CD14-positive monocyte (primary cell): ENCODE results near the gene REC8. TPM values are rescaled to one million over a fixed set of nuclear protein-coding genes. Genes with fewer than 3 reads are reported as not detected.
A peak's percentile ranks its signal among the peaks of the same experiment; 100 is the strongest.

Source experiments
- DNase-seq, 3 donors: peaks; one replicate each; pipeline ENCODE4 v3.0.0-alpha.2; 2011 to 2022
- H2AFZ ChIP-seq: 2 replicates; pipeline ENCODE4 v1.6.0; 2012; ENCODE audit warnings: mild to moderate bottlenecking, low read depth, low read length, inconsistent platforms; ENCODE audit not compliant: insufficient read depth, poor library complexity, severe bottlenecking
- H3K27ac ChIP-seq, 2 donors: 1 replicate in 1 of 2; 2 replicates in 1 of 2; pipeline ENCODE4 v1.5.1; 2012 to 2013; ENCODE audit warnings: low read length in 2 of 2, control low read depth in 1 of 2, inconsistent platforms in 1 of 2, low read depth in 1 of 2, mild to moderate bottlenecking in 1 of 2
- H3K27me3 ChIP-seq, 2 donors: one replicate each; pipeline versions ENCODE4 v1.6.0 to v1.6.1; 2011 to 2013; ENCODE audit warnings: low read length in 2 of 2; ENCODE audit not compliant: control insufficient read depth in 2 of 2, insufficient read depth in 2 of 2
- H3K36me3 ChIP-seq, 2 donors: replicated peaks in 1 of 2; 1 replicate in 1 of 2; 2 replicates in 1 of 2; pipeline versions ENCODE4 v1.5.1 to v1.6.1; 2012 to 2013; ENCODE audit warnings: low read length in 2 of 2, control low read depth in 1 of 2, inconsistent platforms in 1 of 2, mild to moderate bottlenecking in 1 of 2; ENCODE audit not compliant: insufficient read depth in 2 of 2, control insufficient read depth in 1 of 2
- H3K4me1 ChIP-seq, 2 donors: 1 replicate in 1 of 2; 2 replicates in 1 of 2; pipeline versions ENCODE4 v1.5.1 to v1.6.1; 2012 to 2013; ENCODE audit warnings: low read length in 2 of 2, control low read depth in 1 of 2, inconsistent platforms in 1 of 2, mild to moderate bottlenecking in 1 of 2, moderate library complexity in 1 of 2; ENCODE audit not compliant: insufficient read depth in 2 of 2, control insufficient read depth in 1 of 2
- H3K4me2 ChIP-seq: replicated peaks from 2 replicates; pipeline ENCODE3; 2012; ENCODE audit warnings: low read length, moderate library complexity, mild to moderate bottlenecking; ENCODE audit not compliant: poor library complexity, severe bottlenecking; ENCODE audit errors: extremely low read depth
- H3K4me3 ChIP-seq, 3 experiments: fragments of 200-600 bp in 1 of 3; sonication (generic) in 1 of 3; replicated peaks in 1 of 3; 1 replicate in 2 of 3; 2 replicates in 1 of 3; pipeline ENCODE4 v1.5.1; 2011 to 2013; ENCODE audit warnings: low read length in 3 of 3, mild to moderate bottlenecking in 3 of 3, control low read depth in 2 of 3, low read depth in 2 of 3, inconsistent platforms in 1 of 3, moderate library complexity in 1 of 3
- H3K79me2 ChIP-seq: 2 replicates; pipeline ENCODE4 v1.6.0; 2012; ENCODE audit warnings: mild to moderate bottlenecking, control low read depth, inconsistent platforms, low read length, moderate library complexity; ENCODE audit not compliant: insufficient read depth
- H3K9ac ChIP-seq: 2 replicates; pipeline ENCODE4 v1.6.0; 2017; ENCODE audit warnings: low read length, mild to moderate bottlenecking; ENCODE audit not compliant: insufficient read depth, poor library complexity, severe bottlenecking
- H3K9me3 ChIP-seq, 2 donors: replicated peaks in 1 of 2; 1 replicate in 1 of 2; 2 replicates in 1 of 2; pipeline versions ENCODE4 v1.5.1 to v1.6.1; 2012 to 2013; ENCODE audit warnings: low read length in 2 of 2, control low read depth in 1 of 2; ENCODE audit not compliant: control insufficient read depth in 1 of 2, insufficient read depth in 1 of 2
- H4K20me1 ChIP-seq: 2 replicates; pipeline ENCODE4 v1.6.0; 2012; ENCODE audit warnings: mild to moderate bottlenecking, low read length, control low read depth, moderate library complexity; ENCODE audit not compliant: insufficient read depth
- H3K27ac Mint-ChIP-seq, 7 donors: one replicate each; pipeline ENCODE4 v1.8.0; 2020; ENCODE audit warnings: mild to moderate bottlenecking in 7 of 7, mixed read lengths in 7 of 7, moderate library complexity in 6 of 7, inconsistent platforms in 2 of 7
- H3K27me3 Mint-ChIP-seq, 3 donors: one replicate each; pipeline ENCODE4 v1.8.0; 2021 to 2022; ENCODE audit warnings: low read depth in 3 of 3, mild to moderate bottlenecking in 3 of 3, mixed read lengths in 3 of 3, moderate library complexity in 3 of 3, inconsistent platforms in 1 of 3
- H3K36me3 Mint-ChIP-seq, 2 donors: one replicate each; pipeline ENCODE4 v1.8.0; 2020; ENCODE audit warnings: mixed read lengths in 2 of 2, inconsistent platforms in 1 of 2, mild to moderate bottlenecking in 1 of 2
- H3K4me1 Mint-ChIP-seq: one replicate; pipeline ENCODE4 v1.8.0; 2020; ENCODE audit warnings: mild to moderate bottlenecking, mixed read lengths
- H3K4me3 Mint-ChIP-seq, 2 donors: one replicate each; pipeline ENCODE4 v1.8.0; 2020; ENCODE audit warnings: mild to moderate bottlenecking in 2 of 2, mixed read lengths in 2 of 2, moderate library complexity in 1 of 2
- H3K9me3 Mint-ChIP-seq, 7 donors: one replicate each; pipeline ENCODE4 v1.8.0; 2020 to 2022; ENCODE audit warnings: mixed read lengths in 7 of 7, mild to moderate bottlenecking in 6 of 7, moderate library complexity in 6 of 7, inconsistent platforms in 2 of 7
- CTCF ChIP-seq: fragments of 200-600 bp; IDR thresholded peaks from one replicate; pipeline ENCODE4 v1.8.0; 2022; ENCODE audit warnings: antibody characterized with exemption, mild to moderate bottlenecking
- WGBS: methylation state at CpG from one replicate; pipeline ENCODE4 v1.1.5; 2013; ENCODE audit warnings: missing lambda C conversion rate; ENCODE audit not compliant: insufficient coverage; 5-methylcytosine and 5-hydroxymethylcytosine counted together
- intact Hi-C, 2 donors: fragments of 100-400 bp; cut with micrococcal nuclease; formaldehyde crosslinking; loops; one replicate each; pipeline versions ENCODE4 v1.15.0 to v1.15.1; 2023
- polyA plus RNA-seq, 3 donors: library from polyadenylated mRNA; depleted of rRNA in 1 of 3; unstranded in 2 of 3; stranded (reverse) in 1 of 3; fragments of 300-500 nt in 2 of 3; fragments of >200 nt in 1 of 3; fragmentation: Illumina TruSeq in 2 of 3; gene quantifications; 1 replicate in 2 of 3; 2 replicates in 1 of 3; pipeline ENCODE4 v1.2.3, GENCODE V29; 2012 to 2021

Gene REC8
- polyA plus RNA-seq, 3 donors: 1.4 to 46.4 (median 2.3) TPM

DNA sequence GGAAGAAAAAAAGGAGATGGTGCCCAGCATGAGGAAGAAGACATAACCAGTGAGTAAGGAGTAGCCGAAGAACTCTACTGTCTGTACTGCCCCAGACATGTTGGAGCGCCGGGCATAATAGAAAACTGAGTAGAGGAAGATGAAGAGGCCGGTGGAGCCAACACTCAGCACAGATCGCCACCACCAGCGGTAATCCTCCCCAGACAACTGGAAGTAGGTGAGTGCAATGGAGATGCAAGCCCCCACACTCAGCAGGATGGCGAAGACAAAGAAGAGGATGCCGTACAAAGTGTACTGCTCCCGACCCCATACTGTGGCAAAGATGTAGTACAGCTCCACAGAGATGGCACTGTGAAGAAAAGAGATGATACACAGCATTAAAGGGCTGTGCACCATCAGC lies 17.6 kb downstream of the REC8 start:
- no peak overlapping the region for H3K27ac ChIP-seq
- peak overlapping the region; percentile 97 for H3K4me2 ChIP-seq
- H3K27me3 ChIP-seq: no peaks in the 10 kb centered on the region
- H2AFZ ChIP-seq: no peak overlapping the region
- peaks cover 0 to 3% (median 0%) of the 10 kb centered on the region in 3 donors for H3K27me3 Mint-ChIP-seq
- no peak overlapping the region for H3K9ac ChIP-seq
- intact Hi-C loops: no loop called here
- peaks cover 49 to 56% of the 10 kb centered on the region in 2 donors for H3K36me3 Mint-ChIP-seq
- WGBS: 93% methylated on average over 2 of the region's 9 CpGs
- TF ChIP-seq CTCF: no peak
- peaks cover 22 to 27% of the 10 kb centered on the region in 2 donors for H3K4me1 ChIP-seq
- peak overlapping the region in 6 of 7 donors; percentile 28 to 91 (median 80) for H3K27ac Mint-ChIP-seq
- H3K4me1 Mint-ChIP-seq: peaks cover 34% of the 10 kb centered on the region
- H3K9me3 ChIP-seq: no peaks in the 10 kb centered on the region
- no peaks in the 10 kb centered on the region for H3K9me3 Mint-ChIP-seq
- H3K79me2 ChIP-seq: peaks cover 24% of the 10 kb centered on the region
- no peaks in the 10 kb centered on the region for H4K20me1 ChIP-seq
- H3K36me3 ChIP-seq: peaks cover 21 to 52% of the 10 kb centered on the region in 2 donors
- H3K4me3 ChIP-seq: no peak overlapping the region
- DNase-seq: no peak
- H3K4me3 Mint-ChIP-seq: no peak overlapping the region

- no peaks in the 10 kb centered on the region for H4K20me1 ChIP-seq
- Mint-ChIP-seq H3K4me1 (peaks cover 40% of the 10 kb centered on the region), H3K4me3 (no peak overlapping the region), H3K27me3 (peaks cover 0 to 3% (median 0%) of the 10 kb centered on the region in 3 donors), H3K27ac (peak overlapping the region in 2 of 7 donors; percentile 53 to 78), H3K36me3 (peaks cover 44 to 46% of the 10 kb centered on the region in 2 donors), H3K9me3 (no peaks in the 10 kb centered on the region)
- H3K9ac ChIP-seq: no peak overlapping the region
- H3K4me3 ChIP-seq: no peak overlapping the region
- H3K9me3 ChIP-seq: no peaks in the 10 kb centered on the region
- H3K4me1 ChIP-seq: peaks cover 28 to 35% of the 10 kb centered on the region in 2 donors
- H3K36me3 ChIP-seq: peaks cover 21 to 44% of the 10 kb centered on the region in 2 donors
- no peaks in the 10 kb centered on the region for H3K27me3 ChIP-seq
- no peak overlapping the region for H3K27ac ChIP-seq
- TF ChIP-seq CTCF: no peak
- H2AFZ ChIP-seq: no peak overlapping the region
- H3K79me2 ChIP-seq: peaks cover 34% of the 10 kb centered on the region
- WGBS: 94% methylated on average over 6 of the region's 10 CpGs
- DNase-seq: no peak
- intact Hi-C loops: no loop called here
- no peak overlapping the region for H3K4me2 ChIP-seq
Observed at GRCh38 chr14:24190416-24190815, 18.5 kb downstream of the REC8 start.
